Esophagus (tissue), 2 donors: ENCODE measurements around the gene CEP128. TPM values are rescaled to one million over a fixed set of nuclear protein-coding genes. Genes with fewer than 3 reads are reported as not detected.

Source experiments
- H3K27ac ChIP-seq, 2 donors: one replicate each; pipeline ENCODE4 v1.5.1; 2013; ENCODE audit warnings: low read depth in 2 of 2, mild to moderate bottlenecking in 2 of 2, inconsistent platforms in 1 of 2, low read length in 1 of 2, moderate library complexity in 1 of 2
- H3K27me3 ChIP-seq, 2 donors: one replicate each; pipeline ENCODE4 v1.6.1; 2013; ENCODE audit warnings: low read length in 2 of 2, control low read depth in 1 of 2, mild to moderate bottlenecking in 1 of 2; ENCODE audit not compliant: insufficient read depth in 2 of 2, control insufficient read depth in 1 of 2
- H3K36me3 ChIP-seq, 2 donors: one replicate each; pipeline ENCODE4 v1.6.1; 2013; ENCODE audit warnings: low read length in 1 of 2; ENCODE audit not compliant: control insufficient read depth in 2 of 2, insufficient read depth in 2 of 2
- H3K4me1 ChIP-seq, 2 donors: one replicate each; pipeline ENCODE4 v1.6.1; 2013; ENCODE audit warnings: low read length in 1 of 2; ENCODE audit not compliant: control insufficient read depth in 2 of 2, insufficient read depth in 2 of 2
- H3K4me3 ChIP-seq, 2 donors: one replicate each; pipeline ENCODE4 v1.5.1; 2013; ENCODE audit warnings: low read length in 2 of 2, mild to moderate bottlenecking in 2 of 2, low read depth in 1 of 2, moderate library complexity in 1 of 2
- H3K9me3 ChIP-seq, 2 donors: one replicate each; pipeline ENCODE4 v1.6.1; 2013; ENCODE audit warnings: mild to moderate bottlenecking in 2 of 2, low read depth in 1 of 2, low read length in 1 of 2, moderate library complexity in 1 of 2; ENCODE audit not compliant: control insufficient read depth in 2 of 2, insufficient read depth in 1 of 2
- WGBS, 2 donors: extraction: QIAGEN DNeasy Blood & Tissue Kit; methylation state at CpG; one replicate each; pipeline ENCODE4 v1.1.7; 2013; 5-methylcytosine and 5-hydroxymethylcytosine counted together
- polyA plus RNA-seq, 2 donors: library from polyadenylated mRNA; stranded (reverse); fragments of 200-250 nt; gene quantifications; one replicate each; pipeline ENCODE4 v1.2.3, GENCODE V29; 2013
- donor health status: healthy with polysubstance abuse.
- donor health status: Bipolar disorder and iron deficiency.

Gene CEP128
- polyA plus RNA-seq = 1 to 10 TPM; 1.3 to 1.7 TPM

GRCh38 chr14:80941241-80942185 is at the start of gene CEP128:
TSS of gene CEP128 (minus strand) at chr14:80941738.
- Histone ChIP-seq H3K27ac (peak within 1 kb of the TSS; percentile 73 to 89), H3K9me3 (no peaks in the 10 kb centered on the region), H3K27me3 (no peaks in the 10 kb centered on the region), H3K36me3 (no peaks in the 10 kb centered on the region), H3K4me3 (peak within 1 kb of the TSS; percentile 71 to 94), H3K4me1 (no peaks in the 10 kb centered on the region)
- 1% methylated on average over 40 of the region's 40 CpGs for WGBS, 2 donors

GRCh38 chr14:80988735-80989429 is 47.3 kb upstream of the CEP128 start:
- no peaks in the 10 kb centered on the region for H3K4me1 ChIP-seq
- H3K9me3 ChIP-seq = no peaks in the 10 kb centered on the region
- no peak overlapping the region for H3K4me3 ChIP-seq
- no peaks in the 10 kb centered on the region for H3K36me3 ChIP-seq
- no peaks in the 10 kb centered on the region for H3K27me3 ChIP-seq
- no peak overlapping the region for H3K27ac ChIP-seq
- 73 to 77% methylated on average over 6 of the region's 6 CpGs for WGBS, 2 donors

- no peaks in the 10 kb centered on the region for H3K27me3 ChIP-seq
- no peaks in the 10 kb centered on the region for H3K4me1 ChIP-seq
- no peak overlapping the region for H3K4me3 ChIP-seq
- 47 to 61% methylated on average over 1 of the region's 1 CpG for WGBS, 2 donors
- no peak overlapping the region for H3K27ac ChIP-seq
- no peaks in the 10 kb centered on the region for H3K9me3 ChIP-seq
- no peaks in the 10 kb centered on the region for H3K36me3 ChIP-seq
Measured at GRCh38 chr14:80988192-80988591, 46.7 kb upstream of the CEP128 start.

- no peaks in the 10 kb centered on the region for H3K36me3 ChIP-seq
- H3K9me3 ChIP-seq = no peaks in the 10 kb centered on the region
- H3K4me3 ChIP-seq = no peak overlapping the region
- no peaks in the 10 kb centered on the region for H3K4me1 ChIP-seq
- WGBS, 2 donors = 29 to 32% methylated on average over 6 of the region's 6 CpGs
- no peak overlapping the region for H3K27ac ChIP-seq
- H3K27me3 ChIP-seq = no peaks in the 10 kb centered on the region
Measured at GRCh38 chr14:80987235-80988032, 45.9 kb upstream of the CEP128 start.

- Histone ChIP-seq H3K4me1 (no peaks in the 10 kb centered on the region), H3K27ac (no peak overlapping the region), H3K27me3 (no peaks in the 10 kb centered on the region), H3K4me3 (no peak overlapping the region), H3K36me3 (no peaks in the 10 kb centered on the region), H3K9me3 (no peaks in the 10 kb centered on the region)
- 84% methylated on average over 2 of the region's 2 CpGs for WGBS, 2 donors
Measured at GRCh38 chr14:80982711-80983110, 41.2 kb upstream of the CEP128 start.

- no peak overlapping the region for H3K27ac ChIP-seq
- WGBS, 2 donors = 80 to 88% methylated on average over 7 of the region's 7 CpGs
- H3K27me3 ChIP-seq = no peaks in the 10 kb centered on the region
- H3K36me3 ChIP-seq = no peaks in the 10 kb centered on the region
- no peaks in the 10 kb centered on the region for H3K4me1 ChIP-seq
- no peak overlapping the region for H3K4me3 ChIP-seq
- H3K9me3 ChIP-seq = no peaks in the 10 kb centered on the region
Measured at GRCh38 chr14:80981673-80982072, 40.1 kb upstream of the CEP128 start.

GRCh38 chr14:80981156-80981555 is 39.6 kb upstream of the CEP128 start:
- Histone ChIP-seq H3K27ac (no peak overlapping the region), H3K4me3 (no peak overlapping the region), H3K27me3 (no peaks in the 10 kb centered on the region), H3K36me3 (no peaks in the 10 kb centered on the region), H3K4me1 (no peaks in the 10 kb centered on the region), H3K9me3 (no peaks in the 10 kb centered on the region)
- WGBS, 2 donors = 71 to 83% methylated on average over 3 of the region's 3 CpGs

- Histone ChIP-seq H3K36me3 (no peaks in the 10 kb centered on the region), H3K27ac (no peak overlapping the region), H3K4me3 (no peak overlapping the region), H3K27me3 (no peaks in the 10 kb centered on the region), H3K9me3 (no peaks in the 10 kb centered on the region), H3K4me1 (no peaks in the 10 kb centered on the region)
- 83 to 88% methylated on average over 2 of the region's 2 CpGs for WGBS, 2 donors
Measured at GRCh38 chr14:80979951-80980350, 38.4 kb upstream of the CEP128 start.

- H3K36me3 ChIP-seq = no peaks in the 10 kb centered on the region
- no peaks in the 10 kb centered on the region for H3K27me3 ChIP-seq
- H3K27ac ChIP-seq = no peak overlapping the region
- 64% methylated on average over 2 of the region's 2 CpGs for whole genome bisulfite sequencing, 2 donors
- H3K4me3 ChIP-seq = no peak overlapping the region
- no peaks in the 10 kb centered on the region for H3K9me3 ChIP-seq
- no peaks in the 10 kb centered on the region for H3K4me1 ChIP-seq
Measured at GRCh38 chr14:80978403-80978802, 36.9 kb upstream of the CEP128 start.
